AG08396 (cell line): ENCODE data around the gene LPCAT3.

Source experiments
- DNase-seq: peaks from one replicate; pipeline ENCODE4 v3.0.0; 2012; ENCODE audit warnings: low spot score, mixed read lengths

The LPCAT3 gene

GRCh38 chr12:6963791-6964413, 54.4 kb downstream of the LPCAT3 start:
- DNase-seq = no peak

- no peak for DNase-seq
Measured at GRCh38 chr12:6963016-6963731, 55.1 kb downstream of the LPCAT3 start.

GRCh38 chr12:6962285-6963015, 55.8 kb downstream of the LPCAT3 start:
- no peak for DNase-seq

GRCh38 chr12:6961695-6962284, 56.5 kb downstream of the LPCAT3 start:
- peak; percentile 76 for DNase-seq

- DNase-seq = no peak
Measured at GRCh38 chr12:6961278-6961694, 57.0 kb downstream of the LPCAT3 start.

- DNase-seq = no peak
Measured at GRCh38 chr12:6960593-6961277, 57.5 kb downstream of the LPCAT3 start.

- no peak for DNase-seq
Measured at GRCh38 chr12:6959805-6960592, 58.3 kb downstream of the LPCAT3 start.

- DNase-seq = no peak
Measured at GRCh38 chr12:6959058-6959804, 59.0 kb downstream of the LPCAT3 start.

GRCh38 chr12:6958609-6959057, 59.6 kb downstream of the LPCAT3 start:
- DNase-seq = no peak

- DNase-seq = no peak
Measured at GRCh38 chr12:6957741-6958608, 60.3 kb downstream of the LPCAT3 start.

GRCh38 chr12:6957151-6957701, 61.0 kb downstream of the LPCAT3 start:
- DNase-seq = no peak

GRCh38 chr12:6956021-6956727, 62.1 kb downstream of the LPCAT3 start:
- DNase-seq = no peak

- DNase-seq = no peak
Measured at GRCh38 chr12:6955108-6956020, 62.9 kb downstream of the LPCAT3 start.

- no peak for DNase-seq
Measured at GRCh38 chr12:6954316-6955107, 63.8 kb downstream of the LPCAT3 start.

GRCh38 chr12:6953442-6954315, 64.6 kb downstream of the LPCAT3 start:
- DNase-seq = no peak
